Cardiac muscle cell (in vitro differentiated cells and primary cell): Measurements from ENCODE around the gene ZNRF3. TPM values are rescaled to one million over a fixed set of nuclear protein-coding genes. Genes with fewer than 3 reads are reported as not detected.

Source experiments
- DNase-seq, 2 donors: peaks; one replicate each; pipeline versions ENCODE4 v3.0.0 to v3.0.0-alpha.2; 2010 to 2017; ENCODE audit warnings: low read depth in 1 of 2, low spot score in 1 of 2
- H3K27ac ChIP-seq: fragments of 200-600 bp; sonication (generic); 2 replicates; pipeline ENCODE4 v1.5.1; 2016
- H3K27me3 ChIP-seq: fragments of 200-600 bp; sonication (generic); 2 replicates; pipeline ENCODE4 v1.6.0; 2016; ENCODE audit warnings: control low read depth
- H3K36me3 ChIP-seq: fragments of 200-600 bp; sonication (generic); 2 replicates; pipeline ENCODE4 v1.5.1; 2016; ENCODE audit warnings: control low read depth
- H3K4me1 ChIP-seq: fragments of 200-600 bp; sonication (generic); 2 replicates; pipeline ENCODE4 v1.8.1; 2017; ENCODE audit warnings: low read depth, mild to moderate bottlenecking, mixed run types
- H3K4me3 ChIP-seq: fragments of 200-600 bp; sonication (generic); 2 replicates; pipeline ENCODE4 v1.5.1; 2016; ENCODE audit warnings: mild to moderate bottlenecking
- H3K9me3 ChIP-seq: fragments of 200-600 bp; sonication (generic); 2 replicates; pipeline ENCODE4 v1.5.1; 2017; ENCODE audit warnings: low read depth, mild to moderate bottlenecking, control low read depth
- CTCF ChIP-seq: IDR thresholded peaks from 2 replicates; pipeline ENCODE4 v1.5.1; 2012; ENCODE audit warnings: low read depth, mild to moderate bottlenecking, low read length
- polyA plus RNA-seq: library from polyadenylated mRNA; unstranded; fragments of >200 nt; fragmentation: Nextera tagmentation; extraction: Ambion mirVana; gene quantifications from 2 replicates; pipeline ENCODE4 v1.2.1, GENCODE V29; 2016
- total RNA-seq: library from RNA; depleted of rRNA; stranded (reverse); fragments of >200 nt; gene quantifications from 2 replicates; pipeline ENCODE4 v1.2.3, GENCODE V29; 2016

The ZNRF3 gene
- total and polyA plus RNA-seq, 2 experiments from 2014 or later, result 23.8 to 40.4 TPM

- no peak for TF ChIP-seq CTCF
- peaks cover 15% of the 10 kb centered on the region for H3K36me3 ChIP-seq
- H3K27ac ChIP-seq, result peak overlapping the region; percentile 45
- no peak overlapping the region for H3K4me3 ChIP-seq
- DNase-seq, result no peak
- peaks cover 7% of the 10 kb centered on the region for H3K4me1 ChIP-seq
- no peaks in the 10 kb centered on the region for H3K9me3 ChIP-seq
- no peaks in the 10 kb centered on the region for H3K27me3 ChIP-seq
Observed at GRCh38 chr22:29054251-29054767, 170.9 kb downstream of the ZNRF3 start.

GRCh38 chr22:29055192-29055830 is 171.9 kb downstream of the ZNRF3 start:
- no peak overlapping the region for H3K4me3 ChIP-seq
- no peak overlapping the region for H3K27ac ChIP-seq
- TF ChIP-seq CTCF, result no peak
- no peaks in the 10 kb centered on the region for H3K27me3 ChIP-seq
- DNase-seq, result no peak
- H3K36me3 ChIP-seq, result peaks cover 7% of the 10 kb centered on the region
- H3K9me3 ChIP-seq, result no peaks in the 10 kb centered on the region
- H3K4me1 ChIP-seq, result peaks cover 7% of the 10 kb centered on the region

GRCh38 chr22:29056472-29056871 is 173.1 kb downstream of the ZNRF3 start:
- Histone ChIP-seq H3K27ac (no peak overlapping the region), H3K4me1 (peaks cover 7% of the 10 kb centered on the region), H3K36me3 (no peaks in the 10 kb centered on the region), H3K9me3 (no peaks in the 10 kb centered on the region), H3K4me3 (no peak overlapping the region), H3K27me3 (no peaks in the 10 kb centered on the region)
- no peak for TF ChIP-seq CTCF
- DNase-seq, result no peak

- Histone ChIP-seq H3K36me3 (no peaks in the 10 kb centered on the region), H3K4me1 (peaks cover 6% of the 10 kb centered on the region), H3K9me3 (no peaks in the 10 kb centered on the region), H3K4me3 (no peak overlapping the region), H3K27ac (no peak overlapping the region), H3K27me3 (no peaks in the 10 kb centered on the region)
- no peak for TF ChIP-seq CTCF
- no peak for DNase-seq
Observed at GRCh38 chr22:29060251-29060869, 177.0 kb downstream of the ZNRF3 start.

GRCh38 chr22:29060931-29061330 is 177.6 kb downstream of the ZNRF3 start:
- no peaks in the 10 kb centered on the region for H3K9me3 ChIP-seq
- TF ChIP-seq CTCF, result no peak
- no peaks in the 10 kb centered on the region for H3K27me3 ChIP-seq
- no peak overlapping the region for H3K4me3 ChIP-seq
- no peak overlapping the region for H3K27ac ChIP-seq
- H3K36me3 ChIP-seq, result no peaks in the 10 kb centered on the region
- peaks cover 3% of the 10 kb centered on the region for H3K4me1 ChIP-seq
- DNase-seq, result peak in 1 of 2 donors; percentile 9
